GM19463 (cell line): Measurements from ENCODE around the gene OVCH2.

Experiments
- ATAC-seq: cut with Tn5 transposase; IDR thresholded peaks from one replicate; pipeline ENCODE4 v1.9.1; 2021; ENCODE audit warnings: mild to moderate bottlenecking, moderate library complexity; ENCODE audit not compliant: unreplicated experiment

The OVCH2 gene

DNA sequence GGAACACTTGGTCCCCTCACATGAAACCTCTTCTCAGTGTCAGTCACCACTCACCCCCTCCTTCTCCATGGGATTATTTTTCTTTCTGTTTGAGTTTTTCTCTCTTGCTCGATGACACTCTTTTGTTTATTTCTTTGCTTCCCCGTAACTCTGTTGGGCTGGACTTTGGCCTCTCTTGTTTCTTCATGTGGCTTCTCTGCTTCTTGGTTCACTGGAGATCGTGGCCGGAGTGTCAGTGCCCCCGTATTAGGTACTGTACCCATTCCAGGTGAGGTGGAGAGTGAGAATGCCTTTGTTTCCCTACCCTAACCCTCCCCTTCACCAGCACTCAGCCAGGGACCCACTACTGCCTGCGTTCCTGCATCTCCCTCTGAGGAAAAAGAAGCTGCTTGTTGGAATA lies 65.5 kb downstream of the OVCH2 start:
- ATAC-seq = no peak

DNA sequence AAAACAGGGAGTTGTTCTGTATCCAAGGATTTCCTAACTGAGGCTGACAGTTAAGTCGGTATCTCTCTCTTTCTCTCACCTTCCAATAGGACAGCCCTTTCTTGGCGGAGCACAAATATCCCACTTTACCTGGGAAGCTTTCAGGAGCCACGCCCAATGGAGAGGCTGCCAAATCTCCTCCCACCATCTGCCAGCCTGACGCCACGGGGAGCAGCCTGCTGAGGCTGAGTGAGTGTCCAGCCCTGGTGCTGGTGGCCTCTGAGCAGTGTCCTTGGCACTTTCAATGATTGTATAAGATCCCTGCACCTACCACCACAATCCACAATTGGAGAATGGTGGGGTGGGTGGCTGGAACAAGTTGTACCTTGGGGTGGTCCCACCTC lies 66.6 kb downstream of the OVCH2 start:
- ATAC-seq = no peak
